WI38 (cell line): ENCODE results near the gene LILRA6.
"Not testable (repeated sequence)": the region's sequence is repeated elsewhere in the genome, so short reads cannot be mapped to it uniquely, and the experiment has no call there.

Source experiments
- H3K4me3 ChIP-seq: 2 replicates; pipeline ENCODE4 v1.5.1; 2011; ENCODE audit warnings: low read depth, mild to moderate bottlenecking, control low read depth, low read length
- CTCF ChIP-seq: IDR thresholded peaks from 2 replicates; pipeline ENCODE4 v1.5.1; 2012; ENCODE audit warnings: low read depth, mild to moderate bottlenecking, control low read depth, low read length

Gene LILRA6

DNA sequence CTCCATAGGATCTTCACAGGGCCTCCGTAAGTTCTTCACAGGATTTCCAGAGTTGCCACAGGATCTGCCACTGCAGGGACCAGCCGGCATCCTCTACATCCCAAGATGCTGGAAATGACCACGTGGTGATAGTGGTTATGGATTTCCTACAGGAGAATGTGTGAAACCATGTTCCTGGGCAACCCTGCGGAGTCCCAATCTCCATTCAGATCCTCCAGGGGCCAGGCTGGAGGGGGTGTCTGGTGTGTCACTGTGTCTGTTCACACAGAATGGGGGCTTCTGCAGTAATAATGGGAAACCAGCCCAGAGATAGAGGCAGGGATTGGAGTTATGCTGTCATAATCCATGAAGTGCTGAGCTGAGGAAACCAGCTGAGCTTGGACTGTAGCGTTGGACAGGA, 8.6 kb downstream of the LILRA6 start:
- TF ChIP-seq CTCF = no peak
- H3K4me3 ChIP-seq = no peak overlapping the region

- peak; percentile 82 for TF ChIP-seq CTCF
- no peak overlapping the region for H3K4me3 ChIP-seq
Observed at GRCh38 chr19:54231077-54231931, 11.3 kb downstream of the LILRA6 start.

DNA sequence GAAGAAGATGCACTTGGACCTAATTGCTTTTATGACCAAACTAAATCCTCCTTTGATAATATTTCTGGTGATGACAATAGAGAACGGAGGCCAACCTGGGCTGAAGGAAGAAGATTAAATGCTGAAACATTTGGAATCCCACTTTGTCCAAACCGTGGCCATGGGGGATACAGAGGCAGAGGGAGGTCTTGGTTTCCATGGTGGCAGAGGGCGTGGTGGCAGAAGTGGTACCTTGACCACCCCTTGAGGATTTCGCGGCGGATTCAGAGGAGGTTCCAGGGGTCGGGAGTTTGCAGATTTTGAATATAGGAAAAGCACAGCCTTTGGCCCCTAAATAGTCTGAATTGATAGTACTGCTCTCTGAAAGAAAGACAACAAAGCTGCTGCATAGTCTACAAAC, 12.6 kb downstream of the LILRA6 start:
- TF ChIP-seq CTCF = no peak
- H3K4me3 ChIP-seq = no peak overlapping the region

DNA sequence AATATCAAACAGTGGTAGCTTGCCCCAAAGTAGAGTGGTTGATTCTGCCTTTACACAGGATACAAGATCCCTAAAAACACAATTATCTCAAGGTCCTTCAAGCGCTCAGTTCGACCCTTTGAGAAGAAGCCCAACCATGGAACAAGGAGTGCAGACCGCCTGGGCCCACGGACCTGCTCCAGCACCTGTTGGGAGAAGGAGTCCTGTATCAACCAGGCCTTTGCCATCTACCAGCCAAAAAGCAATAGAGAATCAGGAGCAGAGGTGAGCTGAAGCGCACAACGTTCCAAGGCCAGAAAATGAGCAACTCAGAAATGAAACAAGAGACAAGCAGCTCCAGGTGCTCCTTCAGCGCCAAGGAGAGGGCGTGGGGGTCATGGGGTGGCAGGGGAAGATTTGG, 13.4 kb downstream of the LILRA6 start:
- no peak for TF ChIP-seq CTCF
- H3K4me3 ChIP-seq = no peak overlapping the region

- H3K4me3 ChIP-seq = not testable (repeated sequence)
Observed at GRCh38 chr19:54224619-54225018, 18.0 kb downstream of the LILRA6 start.

GRCh38 chr19:54223937-54224281, 18.7 kb downstream of the LILRA6 start:
- not testable (repeated sequence) for H3K4me3 ChIP-seq

- H3K4me3 ChIP-seq = not testable (repeated sequence)
Observed at GRCh38 chr19:54223277-54223936, 19.2 kb downstream of the LILRA6 start.

DNA sequence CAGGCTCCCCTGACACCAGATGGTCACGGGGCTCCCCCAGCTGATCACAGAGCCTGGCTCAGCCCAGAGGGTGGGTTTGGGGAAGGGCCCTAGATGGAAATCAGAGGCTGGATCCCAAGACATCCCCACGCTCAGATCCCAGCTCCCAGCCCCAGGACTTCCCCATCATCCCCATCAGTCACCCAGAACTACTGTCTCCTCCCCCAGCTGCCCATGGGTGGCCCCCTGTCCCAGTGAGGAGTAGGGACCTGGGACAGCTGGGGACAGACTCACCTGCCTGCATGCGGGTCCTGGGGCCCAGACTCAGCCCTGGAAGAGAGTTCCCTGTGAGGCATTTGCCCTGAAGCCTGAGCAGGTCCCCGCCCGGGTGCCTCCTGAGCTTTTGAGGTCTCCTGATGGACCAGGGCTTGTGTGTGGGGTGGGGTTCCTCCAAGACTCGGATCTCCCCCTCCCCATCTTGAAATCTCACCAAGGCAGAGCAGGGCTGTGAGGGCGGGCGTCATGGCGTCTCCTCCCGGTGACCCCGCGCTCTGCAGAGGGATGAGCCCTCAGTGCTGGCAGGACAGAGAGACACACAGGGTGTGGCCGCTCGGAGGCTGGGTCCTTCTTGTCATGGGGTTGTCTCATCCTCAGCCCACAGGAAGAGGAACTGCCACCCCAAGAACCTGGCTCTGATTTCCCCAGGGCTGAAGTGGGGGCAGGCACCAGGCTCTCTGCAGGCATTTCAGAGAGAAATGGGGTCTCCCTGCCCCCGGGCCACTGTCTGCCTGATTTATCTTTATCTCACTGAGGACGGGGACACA, 19.9 kb downstream of the LILRA6 start, which contains the start of gene LILRB3:
LILRB3 (minus strand) TSS at position 534 of the 803 bp plus-strand sequence; CDS start at position 503, 31 bp downstream.
- not testable (repeated sequence) for H3K4me3 ChIP-seq

GRCh38 chr19:54221947-54222346, 20.6 kb downstream of the LILRA6 start:
- H3K4me3 ChIP-seq = not testable (repeated sequence)

DNA sequence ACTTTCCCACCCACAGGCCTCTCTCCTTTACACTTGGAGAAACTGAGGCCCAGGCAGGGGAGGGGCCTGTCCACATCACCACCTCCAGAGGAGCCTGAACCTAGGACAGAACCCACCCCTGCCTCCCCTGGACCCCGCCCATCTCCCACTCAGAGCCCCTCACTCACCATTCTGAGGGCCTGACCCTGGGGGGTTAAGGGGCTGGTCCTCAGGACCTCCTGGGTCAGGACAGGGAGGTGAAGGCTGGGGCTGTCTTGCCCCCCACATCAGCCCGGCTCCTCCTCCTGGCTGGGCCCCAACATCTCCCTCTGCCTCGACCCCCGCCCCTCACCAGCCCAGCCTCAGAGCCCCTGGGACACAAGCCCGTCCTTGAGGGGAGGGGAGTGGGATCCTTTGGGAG, 22.9 kb downstream of the LILRA6 start:
- not testable (repeated sequence) for H3K4me3 ChIP-seq
